Astrocyte of the spinal cord (primary cell): ENCODE results near the gene CCDC148.
A peak's percentile ranks its signal among the peaks of the same experiment; 100 is the strongest.

Experiments used
- DNase-seq: peaks from one replicate; pipeline ENCODE4 v3.0.0; 2011; ENCODE audit warnings: low read depth, low spot score
- H3K4me3 ChIP-seq: 2 replicates; pipeline ENCODE4 v1.5.1; 2011; ENCODE audit warnings: low read depth, mild to moderate bottlenecking, low read length, moderate library complexity
- CTCF ChIP-seq: IDR thresholded peaks from 2 replicates; pipeline ENCODE4 v1.5.1; 2012; ENCODE audit warnings: low read depth, mild to moderate bottlenecking, low read length, inconsistent platforms
- in situ Hi-C: cut with HindIII; loops from 2 replicates; pipeline ENCODE4 v1.10.0; 2017; ENCODE audit warnings: low sequenced_read_pairs

CCDC148 gene

DNA sequence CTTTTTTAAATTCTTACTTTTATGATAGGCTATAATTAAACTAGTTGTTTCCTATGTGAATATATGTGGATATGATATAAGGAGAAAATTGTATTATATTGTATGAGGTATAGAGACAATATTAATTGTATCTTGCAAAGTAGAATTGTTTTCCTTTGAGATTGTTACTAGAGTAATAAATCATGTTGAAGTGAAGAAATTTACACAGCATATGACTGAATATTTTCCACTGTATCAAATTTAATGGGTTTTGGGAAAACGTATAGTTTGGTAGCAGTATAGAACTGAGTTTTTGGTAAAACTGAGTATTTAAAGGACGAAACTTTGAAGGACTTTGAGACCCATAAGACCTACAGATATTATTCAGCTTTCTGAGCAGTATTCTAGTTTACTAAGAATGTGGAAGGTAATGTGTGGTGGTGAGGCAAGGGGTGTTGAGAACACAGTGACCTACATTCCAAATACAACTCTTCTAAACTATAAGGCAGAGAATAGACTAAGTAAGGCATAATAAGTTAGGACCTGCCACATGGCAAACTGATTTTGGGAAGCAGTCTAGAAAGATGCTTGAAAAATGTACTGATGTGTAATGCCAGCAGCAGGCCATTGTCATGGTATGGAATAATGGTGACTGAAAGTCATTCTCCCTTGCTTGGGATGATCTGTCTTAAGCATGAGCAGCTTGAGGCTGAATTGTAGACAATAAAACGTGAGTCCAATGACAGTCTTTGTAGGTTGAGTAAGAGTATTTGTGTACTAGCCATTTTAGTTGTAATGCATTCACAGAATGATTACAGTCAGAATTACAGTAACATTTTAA is 29.8 kb upstream of the CCDC148 start:
- TF ChIP-seq CTCF: no peak
- no peak overlapping the region for H3K4me3 ChIP-seq
- no peak for DNase-seq
- in situ Hi-C loops: no loop called here

DNA sequence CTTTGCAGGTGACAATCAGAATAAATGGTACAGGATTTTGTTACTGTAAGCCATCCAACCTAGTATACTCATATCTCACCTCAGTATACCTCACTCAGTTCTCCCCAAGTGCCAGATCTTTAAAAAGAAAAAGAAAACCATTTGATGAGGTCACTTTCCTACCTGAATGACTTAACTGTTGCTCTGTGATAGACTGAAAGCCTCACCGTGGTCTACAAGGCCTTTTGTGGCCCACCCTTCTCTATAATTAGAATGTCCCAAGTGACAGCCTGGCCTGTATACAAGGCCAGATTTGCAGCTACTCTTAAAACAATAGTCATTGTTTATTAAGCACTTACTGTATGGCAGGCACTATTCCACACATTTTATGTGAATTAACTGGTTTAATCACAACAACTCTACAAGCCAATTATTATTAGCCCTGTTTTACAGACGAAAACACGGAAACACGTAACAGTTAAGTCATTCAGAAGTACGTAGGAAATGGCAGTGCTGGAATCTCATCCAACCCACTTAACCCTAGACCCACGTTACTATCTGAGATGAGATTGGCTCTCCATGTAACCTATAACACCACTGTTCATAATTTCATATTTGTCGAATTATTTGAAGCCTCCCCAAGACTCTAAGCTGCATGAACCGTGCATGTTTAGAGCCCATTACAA is 28.5 kb upstream of the CCDC148 start:
- in situ Hi-C loops: no loop called here
- H3K4me3 ChIP-seq: no peak overlapping the region
- no peak for TF ChIP-seq CTCF
- DNase-seq: no peak

DNA sequence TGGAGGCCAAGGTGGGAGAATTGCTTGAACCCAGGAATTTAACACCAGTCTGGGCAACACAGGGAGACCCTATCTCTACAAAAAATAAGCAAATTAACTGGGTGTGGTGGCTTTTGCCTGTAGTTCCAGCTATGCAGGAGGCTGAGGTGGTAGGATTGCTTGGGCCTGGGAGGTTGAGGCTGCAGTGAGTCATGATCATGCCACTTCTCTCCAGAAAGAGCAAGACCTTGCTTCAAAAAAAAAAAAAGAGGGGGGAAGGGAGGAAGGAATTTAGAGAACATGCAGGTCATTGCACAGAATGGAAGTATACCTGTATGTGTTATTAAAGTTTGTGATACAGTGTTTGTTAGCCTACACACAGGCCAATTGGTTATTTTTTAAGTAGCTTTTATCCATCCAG is 26.0 kb upstream of the CCDC148 start:
- no peak overlapping the region for H3K4me3 ChIP-seq
- no peak for TF ChIP-seq CTCF
- in situ Hi-C loops: no loop called here
- DNase-seq: peak; percentile 22

DNA sequence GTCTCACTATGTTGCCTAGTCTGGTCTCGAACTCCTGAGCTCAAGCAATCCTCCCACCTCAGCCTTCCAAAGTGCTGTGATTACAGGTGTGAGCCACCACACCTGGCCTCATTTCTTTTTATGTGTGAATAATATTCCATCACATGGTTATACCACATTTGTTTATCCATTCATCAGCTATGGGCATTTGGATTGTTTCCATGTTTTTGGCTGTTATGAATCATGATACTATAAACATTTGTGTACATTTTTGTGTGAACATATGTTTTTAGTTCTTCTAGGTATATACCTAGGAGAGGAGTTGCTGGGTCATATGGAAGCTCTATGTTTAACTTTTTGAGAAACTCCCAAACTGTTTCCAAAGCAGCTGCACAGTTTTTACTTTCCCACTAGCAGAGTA is 24.6 kb upstream of the CCDC148 start:
- H3K4me3 ChIP-seq: no peak overlapping the region
- DNase-seq: no peak
- in situ Hi-C loops: no loop called here
- TF ChIP-seq CTCF: no peak

DNA sequence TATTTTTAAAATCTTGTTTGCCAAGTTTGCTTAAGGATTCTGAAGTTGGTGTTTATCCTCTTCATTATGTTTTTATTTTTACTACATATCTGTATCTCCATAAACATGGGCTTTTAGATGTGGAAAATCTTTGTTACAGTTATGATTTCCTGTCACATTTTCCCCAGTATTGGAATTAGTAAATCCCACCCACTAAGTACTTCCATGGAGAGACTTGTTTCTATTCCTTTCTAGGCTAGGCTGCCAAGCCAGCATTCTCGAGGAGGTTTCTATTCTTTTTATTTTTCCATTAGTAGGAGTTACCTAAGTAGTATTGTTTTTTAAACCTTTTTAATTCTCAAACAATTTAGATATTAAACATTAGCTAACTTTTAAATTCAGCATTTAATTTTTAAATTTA is 22.3 kb upstream of the CCDC148 start:
- in situ Hi-C loops: no loop called here
- TF ChIP-seq CTCF: no peak
- no peak overlapping the region for H3K4me3 ChIP-seq
- no peak for DNase-seq

DNA sequence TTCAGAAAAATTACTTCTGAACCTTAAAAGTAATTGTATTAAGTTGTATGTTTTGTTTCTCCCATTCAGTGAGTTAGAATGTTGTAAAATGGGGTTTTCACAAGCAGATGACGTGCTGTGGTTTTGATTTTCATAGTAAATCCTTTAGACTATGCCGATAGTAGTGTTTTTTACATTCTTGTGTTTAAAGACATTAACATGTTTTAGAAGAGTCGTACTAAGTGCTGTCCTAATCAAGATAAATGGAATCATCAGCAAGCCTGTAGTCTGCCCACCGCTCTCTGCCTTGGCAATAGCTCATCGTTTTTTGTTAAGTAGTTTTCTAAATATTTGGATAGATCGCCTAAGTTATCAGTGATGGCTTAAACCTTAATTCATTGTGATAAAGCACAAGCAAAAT is 21.7 kb upstream of the CCDC148 start:
- in situ Hi-C loops: no loop called here
- no peak overlapping the region for H3K4me3 ChIP-seq
- TF ChIP-seq CTCF: no peak
- DNase-seq: no peak
